GM19043 (cell line): ENCODE measurements around the gene ALG8.
"Not testable (repeated sequence)": the region's sequence is repeated elsewhere in the genome, so short reads cannot be mapped to it uniquely, and the experiment has no call there.

Experiments used
- ATAC-seq: cut with Tn5 transposase; IDR thresholded peaks from one replicate; pipeline ENCODE4 v1.9.1; 2021; ENCODE audit warnings: low read depth; ENCODE audit not compliant: unreplicated experiment

The ALG8 gene

GRCh38 chr11:78076733-78077403 is 62.6 kb downstream of the ALG8 start:
- ATAC-seq, result no peak

- ATAC-seq, result no peak
Measured at GRCh38 chr11:78074756-78075155, 64.7 kb downstream of the ALG8 start.

GRCh38 chr11:78072455-78072854 is 67.0 kb downstream of the ALG8 start:
- no peak for ATAC-seq

GRCh38 chr11:78071717-78072116 is 67.7 kb downstream of the ALG8 start:
- ATAC-seq, result no peak

GRCh38 chr11:78070621-78071020 is 68.8 kb downstream of the ALG8 start:
- ATAC-seq, result no peak

- ATAC-seq, result no peak
Measured at GRCh38 chr11:78069465-78069864, 70.0 kb downstream of the ALG8 start.

GRCh38 chr11:78067704-78068103 is 71.7 kb downstream of the ALG8 start:
- ATAC-seq, result no peak

GRCh38 chr11:78066471-78066870 is 73.0 kb downstream of the ALG8 start:
- no peak for ATAC-seq

- ATAC-seq, result no peak
Measured at GRCh38 chr11:78065203-78065602, 74.2 kb downstream of the ALG8 start.

GRCh38 chr11:78063440-78064181 is 75.8 kb downstream of the ALG8 start, which contains the start of gene THRSP:
Gene THRSP (plus strand): TSS chr11:78063861. CDS start chr11:78063882, 21 bp downstream.
- no peak for ATAC-seq

GRCh38 chr11:78062671-78063070 is 76.8 kb downstream of the ALG8 start:
- ATAC-seq, result no peak

GRCh38 chr11:78061921-78062311 is 77.5 kb downstream of the ALG8 start:
- ATAC-seq, result no peak

GRCh38 chr11:78061088-78061920 is 78.1 kb downstream of the ALG8 start:
- no peak for ATAC-seq

- no peak for ATAC-seq
Measured at GRCh38 chr11:78060533-78060932, 78.9 kb downstream of the ALG8 start.

GRCh38 chr11:78059749-78060328 is 79.6 kb downstream of the ALG8 start:
- ATAC-seq, result not testable (repeated sequence)

GRCh38 chr11:78057462-78058055 is 81.9 kb downstream of the ALG8 start:
- ATAC-seq, result no peak

- ATAC-seq, result no peak
Measured at GRCh38 chr11:78056093-78056492, 83.3 kb downstream of the ALG8 start.

GRCh38 chr11:78054971-78055370 is 84.5 kb downstream of the ALG8 start:
- ATAC-seq, result no peak

- no peak for ATAC-seq
Measured at GRCh38 chr11:78050964-78051831, 88.2 kb downstream of the ALG8 start.
